Measurements from ENCODE around the gene RRAS2.
"Not testable (repeated sequence)": the region's sequence is repeated elsewhere in the genome, so short reads cannot be mapped to it uniquely, and the experiment has no call there.

Gene RRAS2

GRCh38 chr11:14253840-14254239, 105.1 kb downstream of the RRAS2 start:
- no peak overlapping the region for H3K4me3 ChIP-seq (ENCODE audit: low read depth, low read length)
- no peak for DNase-seq (ENCODE audit: low read depth)
- no peak for TF ChIP-seq CTCF (IDR thresholded peaks at IDR 0.05; ENCODE audit: low read depth, low read length, missing control alignments)

GRCh38 chr11:14253421-14253820, 105.6 kb downstream of the RRAS2 start:
- no peak overlapping the region for H3K4me3 ChIP-seq (ENCODE audit: low read depth, low read length)
- DNase-seq (ENCODE audit: low read depth): no peak
- no peak for TF ChIP-seq CTCF (IDR thresholded peaks at IDR 0.05; ENCODE audit: low read depth, low read length, missing control alignments)

DNA sequence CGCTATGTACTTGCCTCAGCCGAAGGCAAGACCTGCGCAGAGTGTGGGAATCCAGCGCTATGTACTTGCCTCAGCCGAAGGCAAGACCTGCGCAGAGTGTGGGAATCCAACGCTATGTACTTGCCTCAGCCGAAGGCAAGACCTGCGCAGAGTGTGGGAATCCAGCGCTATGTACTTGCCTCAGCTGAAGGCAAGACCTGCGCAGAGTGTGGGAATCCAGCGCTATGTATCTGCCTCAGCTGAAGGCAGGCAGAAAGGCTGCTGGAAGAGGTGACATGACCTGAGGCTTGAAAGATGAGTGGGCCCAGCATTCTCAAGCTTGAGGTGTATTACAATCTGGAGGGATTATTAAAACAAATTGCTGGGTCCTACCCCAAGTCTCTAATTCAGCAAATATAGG, 106.5 kb downstream of the RRAS2 start:
- DNase-seq (ENCODE audit: low read depth); H3K4me3 ChIP-seq (ENCODE audit: low read depth, low read length): not testable (repeated sequence)

DNA sequence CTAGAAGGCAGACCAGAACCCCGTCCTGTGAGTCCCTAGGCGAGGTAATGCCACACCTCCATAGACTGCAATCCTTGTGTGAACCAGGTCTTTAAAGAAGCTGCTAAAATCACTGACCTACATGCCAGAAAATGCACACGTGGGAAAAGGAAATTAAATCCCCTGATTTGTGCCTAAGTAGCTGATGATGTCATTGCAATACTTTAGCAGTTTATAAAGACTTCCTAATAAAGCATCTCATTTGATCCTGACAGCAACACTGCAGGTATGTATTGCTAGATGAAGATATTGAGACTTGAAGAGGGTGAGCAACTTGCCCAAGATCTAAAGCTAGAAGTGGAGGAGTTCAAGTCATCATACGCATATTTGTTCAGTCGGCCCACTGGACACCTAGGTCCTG, 107.2 kb downstream of the RRAS2 start:
- no peak overlapping the region for H3K4me3 ChIP-seq (ENCODE audit: low read depth, low read length)
- DNase-seq (ENCODE audit: low read depth): no peak
- no peak for TF ChIP-seq CTCF (IDR thresholded peaks at IDR 0.05; ENCODE audit: low read depth, low read length, missing control alignments)

DNA sequence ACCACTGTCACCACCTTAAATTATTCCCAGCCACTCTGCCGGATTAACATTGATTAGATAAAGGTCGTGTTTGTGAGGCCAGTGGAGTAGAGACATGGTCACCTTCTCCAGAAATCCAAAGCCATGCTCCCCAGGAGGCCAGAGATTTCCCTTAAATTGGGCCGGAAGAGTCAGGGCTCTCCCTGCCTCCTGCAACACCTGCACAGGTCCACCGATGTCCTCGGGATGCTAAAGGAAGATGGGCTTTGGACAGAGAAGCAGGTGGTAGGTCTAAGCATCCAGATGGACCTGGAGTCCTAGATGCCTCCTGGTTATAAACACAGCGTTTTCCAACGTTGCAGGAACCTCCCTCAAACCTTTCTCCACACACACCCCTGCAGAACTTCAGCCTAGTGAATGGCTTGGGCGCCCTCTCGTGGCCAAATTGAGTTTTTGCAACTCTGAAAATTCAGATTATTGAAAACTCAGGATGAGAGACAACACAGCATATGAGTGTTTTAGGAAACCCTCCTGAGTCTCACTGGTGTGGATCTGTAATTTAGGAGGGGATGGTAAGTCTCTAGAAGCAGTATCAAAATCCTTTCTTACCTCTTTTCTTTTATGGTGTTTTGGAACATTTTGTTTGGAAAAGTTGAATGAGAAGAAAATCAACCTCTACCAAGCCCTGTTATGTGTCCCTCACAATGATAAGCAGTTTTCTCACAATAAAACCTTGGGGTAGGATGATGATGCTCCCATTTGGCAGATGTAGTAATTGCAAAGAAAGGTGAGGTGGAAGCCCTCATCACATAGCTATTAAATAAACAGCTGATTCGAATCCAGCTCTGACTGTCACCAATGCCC, 109.6 kb downstream of the RRAS2 start:
- no peak overlapping the region for H3K4me3 ChIP-seq (ENCODE audit: low read depth, low read length)
- no peak for DNase-seq (ENCODE audit: low read depth)
- peak; percentile 72 for TF ChIP-seq CTCF (IDR thresholded peaks at IDR 0.05; ENCODE audit: low read depth, low read length, missing control alignments)

DNA sequence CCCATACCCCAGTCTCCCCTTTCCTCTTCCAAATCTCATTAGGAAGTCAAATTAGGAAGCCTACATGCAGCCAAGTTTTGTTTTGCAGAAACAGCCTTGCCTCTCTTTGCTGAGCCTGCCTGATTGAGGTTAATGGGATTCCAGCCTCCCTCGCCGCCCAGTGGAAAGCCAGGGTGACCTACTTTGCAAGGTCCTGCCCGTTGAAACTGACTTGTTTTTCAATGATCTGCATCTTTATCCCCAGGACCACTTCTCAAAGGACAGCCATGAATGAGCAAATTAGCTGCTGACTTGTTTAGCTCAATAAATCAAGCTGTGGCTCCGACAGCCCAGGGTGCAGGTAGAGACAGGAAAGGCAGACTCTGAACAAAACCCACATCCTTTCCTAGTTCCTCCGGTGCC, 110.4 kb downstream of the RRAS2 start:
- no peak overlapping the region for H3K4me3 ChIP-seq (ENCODE audit: low read depth, low read length)
- TF ChIP-seq CTCF (IDR thresholded peaks at IDR 0.05; ENCODE audit: low read depth, low read length, missing control alignments): no peak
- DNase-seq (ENCODE audit: low read depth): no peak

DNA sequence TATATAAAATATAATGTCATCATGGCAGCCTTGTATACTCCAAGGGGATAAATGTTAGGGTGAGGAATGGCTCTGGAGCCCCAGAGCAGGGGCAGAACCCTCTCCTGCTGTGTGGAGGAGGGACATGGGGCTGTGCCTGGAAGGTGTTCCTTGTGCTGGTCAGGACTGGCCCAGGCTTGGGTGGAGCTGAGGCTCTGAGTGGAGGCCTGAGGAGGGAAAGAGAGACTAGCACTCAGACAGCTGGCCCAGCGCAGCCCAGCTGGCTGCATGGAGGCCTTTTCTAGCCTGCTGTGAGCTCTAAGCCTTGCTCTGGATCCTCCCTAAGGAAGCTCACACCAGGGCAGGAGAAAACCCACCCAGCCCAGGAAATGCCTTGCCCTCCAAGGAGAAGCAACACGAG, 113.5 kb downstream of the RRAS2 start:
- no peak for TF ChIP-seq CTCF (IDR thresholded peaks at IDR 0.05; ENCODE audit: low read depth, low read length, missing control alignments)
- H3K4me3 ChIP-seq (ENCODE audit: low read depth, low read length): no peak overlapping the region

More for the DNA sequence above, 113.5 kb downstream of the RRAS2 start:
- DNase-seq (ENCODE audit: low read depth): no peak

All from GM12864 (cell line).